H1 (cell line): ENCODE data around the gene NECTIN3.

ENCODE experiments used
- TEAD4 ChIP-seq: IDR thresholded peaks from 2 replicates; pipeline ENCODE4 v1.6.1; 2012; ENCODE audit warnings: low read depth, low read length, inconsistent platforms, mixed read lengths
- TF ChIP-seq, protein P1 (sequence below), 3 experiments: IDR thresholded peaks; 1 replicate in 2 of 3; 2 replicates in 1 of 3; pipeline versions ENCODE4 v1.5.1 to v1.6.1; 2011; ENCODE audit warnings: low read length in 3 of 3, mild to moderate bottlenecking in 3 of 3, inconsistent platforms in 2 of 3, low read depth in 1 of 3, moderate library complexity in 1 of 3; ENCODE audit not compliant: insufficient read depth in 1 of 3; ENCODE audit errors: control extremely low read depth in 1 of 3
- TF ChIP-seq, protein P2 (sequence below): IDR thresholded peaks from 2 replicates; pipeline ENCODE4 v1.6.1; 2012; ENCODE audit warnings: inconsistent platforms

DNA sequence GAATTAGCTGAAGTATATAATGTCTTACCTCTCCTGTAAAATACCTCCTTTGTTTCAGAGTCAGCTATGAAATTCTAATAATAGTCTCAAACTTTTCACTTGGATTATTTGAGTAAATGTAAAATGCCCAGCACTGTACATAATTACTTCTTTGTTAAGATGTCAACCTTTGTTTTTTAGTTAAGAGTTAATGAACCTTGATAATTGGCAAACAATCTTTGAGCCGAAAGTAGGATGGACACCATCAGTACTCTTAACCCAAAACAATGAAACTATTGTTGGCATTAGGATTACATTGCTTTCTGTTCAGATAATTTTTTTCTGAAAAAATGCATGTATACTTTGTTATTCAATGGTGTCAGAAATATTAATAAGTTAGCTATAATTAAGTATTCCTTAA lies 3.0 kb upstream of the NECTIN3 start:
- TF ChIP-seq, protein P1, sequence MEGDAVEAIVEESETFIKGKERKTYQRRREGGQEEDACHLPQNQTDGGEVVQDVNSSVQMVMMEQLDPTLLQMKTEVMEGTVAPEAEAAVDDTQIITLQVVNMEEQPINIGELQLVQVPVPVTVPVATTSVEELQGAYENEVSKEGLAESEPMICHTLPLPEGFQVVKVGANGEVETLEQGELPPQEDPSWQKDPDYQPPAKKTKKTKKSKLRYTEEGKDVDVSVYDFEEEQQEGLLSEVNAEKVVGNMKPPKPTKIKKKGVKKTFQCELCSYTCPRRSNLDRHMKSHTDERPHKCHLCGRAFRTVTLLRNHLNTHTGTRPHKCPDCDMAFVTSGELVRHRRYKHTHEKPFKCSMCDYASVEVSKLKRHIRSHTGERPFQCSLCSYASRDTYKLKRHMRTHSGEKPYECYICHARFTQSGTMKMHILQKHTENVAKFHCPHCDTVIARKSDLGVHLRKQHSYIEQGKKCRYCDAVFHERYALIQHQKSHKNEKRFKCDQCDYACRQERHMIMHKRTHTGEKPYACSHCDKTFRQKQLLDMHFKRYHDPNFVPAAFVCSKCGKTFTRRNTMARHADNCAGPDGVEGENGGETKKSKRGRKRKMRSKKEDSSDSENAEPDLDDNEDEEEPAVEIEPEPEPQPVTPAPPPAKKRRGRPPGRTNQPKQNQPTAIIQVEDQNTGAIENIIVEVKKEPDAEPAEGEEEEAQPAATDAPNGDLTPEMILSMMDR (IDR thresholded peaks at IDR 0.05; ENCODE audit: control extremely low read depth in 1 of 3, insufficient read depth in 1 of 3, low read depth in 1 of 3, low read length in 3 of 3): no peak
- TF ChIP-seq TEAD4: no peak
- TF ChIP-seq, protein P2, sequence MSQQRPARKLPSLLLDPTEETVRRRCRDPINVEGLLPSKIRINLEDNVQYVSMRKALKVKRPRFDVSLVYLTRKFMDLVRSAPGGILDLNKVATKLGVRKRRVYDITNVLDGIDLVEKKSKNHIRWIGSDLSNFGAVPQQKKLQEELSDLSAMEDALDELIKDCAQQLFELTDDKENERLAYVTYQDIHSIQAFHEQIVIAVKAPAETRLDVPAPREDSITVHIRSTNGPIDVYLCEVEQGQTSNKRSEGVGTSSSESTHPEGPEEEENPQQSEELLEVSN: no peak
